GM10266 (cell line): ENCODE results near the gene FEM1C.

Experiments used
- DNase-seq: peaks from one replicate; pipeline ENCODE4 v3.0.0; 2012; ENCODE audit errors: extremely low spot score
- CTCF ChIP-seq: IDR thresholded peaks from 2 replicates; pipeline ENCODE4 v1.5.1; 2012; ENCODE audit warnings: mild to moderate bottlenecking, low read depth; ENCODE audit not compliant: control insufficient read depth, insufficient read depth; ENCODE audit errors: missing control alignments

Gene FEM1C

GRCh38 chr5:115548683-115549082 is 4.1 kb upstream of the FEM1C start:
- no peak for DNase-seq

GRCh38 chr5:115545351-115545882 is 842 bp upstream of the FEM1C start:
- no peak for DNase-seq
- TF ChIP-seq CTCF = no peak

More at GRCh38 chr5:115548683-115549082, 4.1 kb upstream of the FEM1C start:
- TF ChIP-seq CTCF = no peak

- no peak for TF ChIP-seq CTCF
- no peak for DNase-seq
Observed at GRCh38 chr5:115544043-115544435, 536 bp downstream of the FEM1C start.

GRCh38 chr5:115543365-115544042 is 1.1 kb downstream of the FEM1C start:
- peak; percentile 53 for DNase-seq

GRCh38 chr5:115542651-115543364 is 1.8 kb downstream of the FEM1C start:
- TF ChIP-seq CTCF = no peak
- DNase-seq = no peak

More at GRCh38 chr5:115543365-115544042, 1.1 kb downstream of the FEM1C start:
- no peak for TF ChIP-seq CTCF

GRCh38 chr5:115542086-115542485 is 2.5 kb downstream of the FEM1C start:
- no peak for TF ChIP-seq CTCF
- no peak for DNase-seq

GRCh38 chr5:115541611-115542010 is 3.0 kb downstream of the FEM1C start:
- no peak for TF ChIP-seq CTCF
- DNase-seq = no peak
